Activated CD8-positive, alpha-beta T cell treated with anti-CD3 and anti-CD28 coated beads, Interleukin-2, amount 10 ng/mL, durations not matched to agents 7 days and 5 days (primary cell): ENCODE data around the gene MRPL16. TPM values are rescaled to one million over a fixed set of nuclear protein-coding genes. Genes with fewer than 3 reads are reported as not detected.

Source experiments
- ATAC-seq: fragments of 150-1000 bp; cut with Tn5 transposase; one replicate; pipeline ENCODE4 v1.10.0; 2021; ENCODE audit warnings: moderate library complexity
- CTCF ChIA-PET: fragments of 350-600 bp; sonication (Branson Sonifier 250); formaldehyde crosslinking; loops from one replicate; lab custom pipeline; 2021; ENCODE audit warnings: antibody characterized with exemption; lab: Charles Lee
- POLR2A ChIA-PET: fragments of 350-600 bp; sonication (Branson Sonifier 250); formaldehyde crosslinking; loops from one replicate; lab custom pipeline; 2021; ENCODE audit warnings: antibody characterized with exemption; lab: Charles Lee
- DNase-seq: peaks from one replicate; pipeline ENCODE4 v3.0.0-alpha.2; 2020
- H3K27ac Mint-ChIP-seq: one replicate; pipeline ENCODE4 v1.8.0; 2021; ENCODE audit warnings: mild to moderate bottlenecking, mixed read lengths
- H3K27me3 Mint-ChIP-seq: one replicate; pipeline ENCODE4 v1.8.0; 2021; ENCODE audit warnings: low read depth, mixed read lengths
- H3K36me3 Mint-ChIP-seq: one replicate; pipeline ENCODE4 v1.8.0; 2021; ENCODE audit warnings: low read depth, mixed read lengths
- H3K4me1 Mint-ChIP-seq: one replicate; pipeline ENCODE4 v1.8.0; 2021; ENCODE audit warnings: low read depth, mixed read lengths
- H3K4me3 Mint-ChIP-seq: one replicate; pipeline ENCODE4 v1.8.0; 2021; ENCODE audit warnings: mild to moderate bottlenecking, mixed read lengths
- H3K9me3 Mint-ChIP-seq: one replicate; pipeline ENCODE4 v1.8.0; 2022; ENCODE audit warnings: mixed read lengths; ENCODE audit not compliant: insufficient read depth
- total RNA-seq, 2 experiments: library from RNA; stranded (reverse); gene quantifications; one replicate each; pipeline ENCODE4 v1.2.3, GENCODE V29; 2021

MRPL16 gene
- total RNA-seq, 2 experiments from 2014 or later = 85.7 to 86.0 TPM

DNA sequence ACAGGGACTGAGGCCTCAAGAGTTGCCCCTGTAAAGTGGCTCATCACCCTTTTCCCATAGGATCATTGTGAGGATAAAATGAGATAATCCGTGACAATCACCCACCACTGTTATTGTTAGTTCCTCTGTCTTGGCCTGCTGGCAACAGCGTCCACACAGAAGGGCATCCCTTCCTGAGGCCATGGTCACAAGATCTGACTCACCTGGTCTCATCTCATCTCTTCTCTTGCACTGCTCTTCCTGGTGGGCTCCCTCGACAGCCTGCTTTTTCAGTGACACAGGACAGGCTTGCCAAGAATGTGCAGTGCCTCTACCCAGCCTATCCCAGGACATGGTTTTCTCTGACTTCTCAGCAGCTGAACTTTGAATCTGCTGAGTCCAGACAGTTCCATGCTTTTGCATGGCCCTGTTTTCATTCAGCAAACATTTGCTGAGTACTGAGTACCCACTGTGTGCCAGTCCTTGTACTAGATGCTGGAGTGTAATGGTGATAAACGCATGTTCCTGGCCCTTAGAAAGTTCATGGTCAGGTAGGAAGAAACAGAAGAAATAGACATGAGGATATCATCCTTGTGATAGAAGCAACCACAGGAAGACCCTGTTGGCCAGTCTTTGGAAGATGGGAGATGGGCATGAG, 52.1 kb downstream of the MRPL16 start:
- Mint-ChIP-seq H3K27ac (peak overlapping the region; percentile 25), H3K4me3 (no peak overlapping the region), H3K36me3 (peaks cover 62% of the 10 kb centered on the region), H3K4me1 (peaks cover 69% of the 10 kb centered on the region), H3K9me3 (no peaks in the 10 kb centered on the region), H3K27me3 (no peaks in the 10 kb centered on the region)
- ChIA-PET POLR2A (no interaction called here), CTCF (no interaction called here)
- DNase-seq (no peak), ATAC-seq (no peak)

DNA sequence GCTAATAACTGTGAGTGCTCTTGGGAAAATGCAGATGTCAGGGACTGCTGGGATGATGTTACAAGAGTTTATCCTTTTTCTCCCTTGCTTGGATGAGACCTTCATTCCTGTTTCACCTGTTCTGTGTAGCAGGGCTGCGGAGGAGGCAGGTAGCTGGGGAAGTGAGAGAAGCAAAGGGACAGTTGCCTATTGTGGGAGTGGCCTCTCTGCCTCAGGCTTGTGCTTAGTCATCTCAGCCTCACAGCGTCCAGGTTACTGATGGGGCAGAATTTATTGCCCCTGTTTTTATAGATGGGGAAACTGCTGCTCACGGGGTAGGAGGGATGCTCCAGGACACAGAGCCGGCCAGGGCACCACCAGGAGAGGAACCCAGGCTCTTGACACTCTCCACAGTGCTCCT, 53.7 kb downstream of the MRPL16 start:
- H3K27me3 Mint-ChIP-seq = no peaks in the 10 kb centered on the region
- no peak for ATAC-seq
- H3K4me3 Mint-ChIP-seq = peak overlapping the region; percentile 92
- H3K9me3 Mint-ChIP-seq = no peaks in the 10 kb centered on the region
- peaks cover 46% of the 10 kb centered on the region for H3K36me3 Mint-ChIP-seq
- DNase-seq = no peak
- POLR2A ChIA-PET = interaction anchor here (1.0 to 2.1 kb wide), 2 partner anchors 45 to 52 kb away, joined by 4 to 8 read pairs; no protein-coding TSS in a partner anchor
- peak overlapping the region; percentile 31 for H3K27ac Mint-ChIP-seq
- CTCF ChIA-PET = interaction anchor here (0.7 to 6.3 kb wide), 5 partner anchors 9 to 220 kb away, joined by 3 to 146 read pairs (median 55); partner anchors contain the start of gene MRPL16
- H3K4me1 Mint-ChIP-seq = peaks cover 58% of the 10 kb centered on the region

DNA sequence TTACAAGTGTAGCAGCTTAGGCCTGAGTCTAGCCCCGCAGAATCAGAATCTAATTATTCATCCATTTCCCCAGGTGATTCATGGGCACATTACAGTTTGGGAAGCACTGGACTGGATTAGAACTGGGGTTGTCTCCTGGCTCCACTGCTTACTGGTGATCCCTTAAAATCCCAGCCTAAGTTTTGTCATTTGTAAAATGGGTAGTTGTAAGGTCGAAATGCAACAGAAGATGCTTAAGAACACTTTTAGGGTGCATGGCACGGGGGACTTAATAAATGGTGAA, 54.1 kb downstream of the MRPL16 start:
- ATAC-seq = no peak
- POLR2A ChIA-PET = interaction anchor here (1.0 to 2.1 kb wide), 2 partner anchors 45 to 53 kb away, joined by 4 to 8 read pairs; no protein-coding TSS in a partner anchor

More for the DNA sequence above, 54.1 kb downstream of the MRPL16 start:
- peaks cover 43% of the 10 kb centered on the region for H3K36me3 Mint-ChIP-seq
- no peaks in the 10 kb centered on the region for H3K9me3 Mint-ChIP-seq
- peak overlapping the region; percentile 31 for H3K27ac Mint-ChIP-seq
- no peaks in the 10 kb centered on the region for H3K27me3 Mint-ChIP-seq
- no peak for DNase-seq
- H3K4me1 Mint-ChIP-seq = peaks cover 55% of the 10 kb centered on the region
- peak overlapping the region; percentile 92 for H3K4me3 Mint-ChIP-seq
- CTCF ChIA-PET = interaction anchor here (0.5 to 6.3 kb wide), 7 partner anchors 10 to 585 kb away, joined by 3 to 146 read pairs (median 5); partner anchors contain the start of genes DTX4 and MRPL16

Other genes with a start within 250 kb of the MRPL16 start
- gene OSBP, start 195.0 kb downstream of the MRPL16 start, total RNA-seq = 10 to 100 TPM; 34.4 to 38.6 TPM
- 10 to 100 TPM; 47.8 to 49.9 TPM for gene PATL1, start 141.7 kb downstream of the MRPL16 start, total RNA-seq
- gene OR10V1, start 96.9 kb downstream of the MRPL16 start, total RNA-seq = not detected
- gene STX3, start 55.4 kb downstream of the MRPL16 start, total RNA-seq = 100 to 1,000 TPM; 101 to 105 TPM
- gene CBLIF, start 34.7 kb upstream of the MRPL16 start, total RNA-seq = not detected
- gene TCN1, start 55.7 kb upstream of the MRPL16 start, total RNA-seq = not detected
- under 1 TPM in 1 of 2 experiments, not detected in 1; 0.29 TPM for gene OOSP3, start 68.0 kb upstream of the MRPL16 start, total RNA-seq
- gene OOSP1, start 127.7 kb upstream of the MRPL16 start, total RNA-seq = not detected
- gene OOSP4A, start 153.3 kb upstream of the MRPL16 start, total RNA-seq = not detected
- not detected for gene OOSP4B, start 206.4 kb upstream of the MRPL16 start, total RNA-seq
- gene OOSP2, start 229.6 kb upstream of the MRPL16 start, total RNA-seq = not detected
- not detected for gene MS4A3, start 245.9 kb upstream of the MRPL16 start, total RNA-seq